A673 (cell line): Measurements from ENCODE around the gene SIK2.
"Not testable (repeated sequence)": the region's sequence is repeated elsewhere in the genome, so short reads cannot be mapped to it uniquely, and the experiment has no call there.

Source experiments
- CTCF ChIP-seq: fragments of 300-800, 200-600 bp; sonication (generic); conservative IDR thresholded peaks from 2 replicates; pipeline ENCODE4 v1.5.1; 2017; ENCODE audit warnings: low read depth, mild to moderate bottlenecking, antibody characterized with exemption, low read length, moderate library complexity, mixed read lengths
- EZH2 ChIP-seq: fragments of 200-600 bp; sonication (generic); IDR thresholded peaks from 2 replicates; pipeline ENCODE4 v1.6.1; 2017; ENCODE audit warnings: borderline replicate concordance, low read depth, mild to moderate bottlenecking, mixed read lengths, antibody characterized with exemption, low read length; ENCODE audit not compliant: poor library complexity, severe bottlenecking

DNA sequence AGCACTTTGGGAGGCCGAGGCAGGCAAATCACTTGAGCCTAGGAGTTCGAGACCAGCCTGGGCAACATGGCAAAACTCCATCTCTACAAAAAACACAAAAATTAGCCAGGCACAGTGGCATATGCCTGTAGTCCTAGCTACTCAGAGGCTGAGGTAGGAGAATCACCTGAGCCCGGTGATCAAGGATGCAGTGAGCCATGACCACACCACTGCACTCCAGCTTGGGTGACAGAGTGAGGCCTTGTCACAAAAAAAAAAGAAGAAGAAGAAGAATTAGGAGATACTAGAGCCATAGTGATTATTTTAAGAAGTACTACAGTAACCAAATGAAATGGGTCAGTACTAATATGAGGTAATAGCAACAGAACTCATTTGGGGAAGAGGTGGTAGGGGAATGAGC lies 56.2 kb downstream of the SIK2 start:
- TF ChIP-seq EZH2, CTCF: not testable (repeated sequence)
